Endothelial cell of umbilical vein (primary cell): ENCODE data around the gene SATB2. TPM values are rescaled to one million over a fixed set of nuclear protein-coding genes. Genes with fewer than 3 reads are reported as not detected.

ENCODE experiments used
- BruUV-seq: library from RNA; stranded (reverse); fragments of 400-500 nt; replicated peaks from 2 replicates; lab custom pipeline; 2021; lab: Mats Ljungman, UMichigan
- CTCF ChIA-PET: fragments of 300-600, 350-600 bp; sonication (Branson Sonifier 250); formaldehyde crosslinking; loops from one replicate; lab custom pipeline; 2021; ENCODE audit warnings: antibody characterized with exemption, inconsistent platforms; lab: Charles Lee
- POLR2A ChIA-PET: fragments of 300-600, 350-600 bp; sonication (Branson Sonifier 250); formaldehyde crosslinking; loops from one replicate; lab custom pipeline; 2021; ENCODE audit warnings: antibody characterized with exemption, inconsistent platforms; lab: Charles Lee
- DNase-seq: peaks from one replicate; pipeline ENCODE4 v3.0.0-alpha.2; 2011; ENCODE audit warnings: low read depth, low spot score
- FAIRE-seq: peaks from 2 replicates; lab custom pipeline; 2011; peaks lifted over from hg19 to GRCh38; lab: Jason Lieb, UNC
- H2AFZ ChIP-seq: 2 replicates; pipeline ENCODE4 v1.6.0; 2012; ENCODE audit warnings: low read depth, low read length, control low read depth, inconsistent platforms
- H3K27ac ChIP-seq: 2 replicates; pipeline ENCODE4 v1.5.1; 2011; ENCODE audit warnings: low read depth, mild to moderate bottlenecking, control low read depth, low read length, moderate library complexity; ENCODE audit not compliant: insufficient read depth
- H3K27me3 ChIP-seq, 2 experiments: 2 replicates each; pipeline versions ENCODE4 v1.6.0 to v1.6.1; 2011; ENCODE audit warnings: low read length in 2 of 2, mixed read lengths in 1 of 2; ENCODE audit not compliant: control insufficient read depth in 2 of 2, insufficient read depth in 2 of 2
- H3K36me3 ChIP-seq, 2 experiments: 2 replicates in 1 of 2; 3 replicates in 1 of 2; pipeline ENCODE4 v1.5.1; 2011; ENCODE audit warnings: low read length in 2 of 2, mild to moderate bottlenecking in 1 of 2, moderate library complexity in 1 of 2; ENCODE audit not compliant: control insufficient read depth in 2 of 2, insufficient read depth in 2 of 2; ENCODE audit errors: extremely low read depth in 1 of 2
- H3K4me1 ChIP-seq: 3 replicates; pipeline ENCODE4 v1.5.1; 2011; ENCODE audit warnings: mild to moderate bottlenecking, low read length; ENCODE audit not compliant: control insufficient read depth, insufficient read depth; ENCODE audit errors: extremely low read depth
- H3K4me2 ChIP-seq: 2 replicates; pipeline ENCODE4 v1.6.1; 2011; ENCODE audit warnings: low read length, control low read depth, mixed read lengths; ENCODE audit not compliant: insufficient read depth
- H3K4me3 ChIP-seq, 3 experiments: fragments of 200-600 bp in 1 of 3; sonication (generic), shearing (Covaris generic) in 1 of 3; replicated peaks in 1 of 3; 2 replicates each; pipeline ENCODE4 v1.5.1; 2011 to 2016; ENCODE audit warnings: control low read depth in 3 of 3, low read length in 3 of 3, mild to moderate bottlenecking in 2 of 3, inconsistent platforms in 1 of 3, low read depth in 1 of 3, moderate library complexity in 1 of 3; ENCODE audit not compliant: insufficient read depth in 1 of 3
- H3K79me2 ChIP-seq: 2 replicates; pipeline ENCODE4 v1.6.0; 2012; ENCODE audit warnings: low read length, inconsistent platforms; ENCODE audit not compliant: control insufficient read depth, insufficient read depth
- H3K9ac ChIP-seq: replicated peaks from 2 replicates; pipeline ENCODE3; 2011; ENCODE audit warnings: low read length, control low read depth; ENCODE audit not compliant: insufficient read depth; ENCODE audit errors: extremely low read depth
- H3K9me1 ChIP-seq: replicated peaks from 3 replicates; pipeline ENCODE4 v1.6.0; 2011; ENCODE audit warnings: mild to moderate bottlenecking, low read length; ENCODE audit not compliant: control insufficient read depth, insufficient read depth; ENCODE audit errors: extremely low read depth
- H3K9me3 ChIP-seq: replicated peaks from 2 replicates; pipeline ENCODE4 v1.5.1; 2012; ENCODE audit warnings: low read length, inconsistent platforms; ENCODE audit not compliant: control insufficient read depth, insufficient read depth
- H4K20me1 ChIP-seq: replicated peaks from 2 replicates; pipeline ENCODE3; 2011; ENCODE audit warnings: mild to moderate bottlenecking, low read length; ENCODE audit not compliant: control insufficient read depth, insufficient read depth; ENCODE audit errors: extremely low read depth
- EZH2 ChIP-seq: IDR thresholded peaks from 2 replicates; pipeline ENCODE4 v1.6.1; 2012; ENCODE audit warnings: borderline replicate concordance, low read depth, mild to moderate bottlenecking, moderate library complexity, low read length, inconsistent platforms; ENCODE audit not compliant: severe bottlenecking
- MAX ChIP-seq: IDR thresholded peaks from 2 replicates; pipeline ENCODE4 v1.6.1; 2011; ENCODE audit not compliant: insufficient read depth, insufficient read length
- MYC ChIP-seq: IDR thresholded peaks from one replicate; pipeline ENCODE4 v1.6.1; 2011; ENCODE audit warnings: mild to moderate bottlenecking, low read depth, low read length
- POLR2A ChIP-seq: IDR thresholded peaks from 2 replicates; pipeline ENCODE4 v1.6.1; 2012; ENCODE audit warnings: low read depth, mild to moderate bottlenecking, control low read depth, low read length
- dilution Hi-C: fragments of 300-500 bp; cut with MboI; formaldehyde crosslinking; loops from one replicate; pipeline ENCODE4 v1.15.0; 2019; ENCODE audit warnings: low sequenced_read_pairs; ENCODE audit not compliant: extremely low pct_ligation_motif_present
- intact Hi-C: fragments of 100-400 bp; cut with micrococcal nuclease; formaldehyde crosslinking; loops from one replicate; pipeline ENCODE4 v1.10.0; 2022
- polyA plus RNA-seq, 4 experiments: library from polyadenylated mRNA; depleted of rRNA in 3 of 4; stranded (reverse) in 3 of 4; unstranded in 1 of 4; fragments of >200 nt; gene quantifications; 2 replicates each; pipeline versions ENCODE4 v1.2.1 to v1.2.3, GENCODE V29; 2011 to 2012; ENCODE audit warnings: missing spikeins in 1 of 4
- total RNA-seq: library from RNA; stranded (reverse); gene quantifications from 2 replicates; pipeline ENCODE4 v1.2.3, GENCODE V29; 2021

SATB2 gene
- total and polyA plus RNA-seq, 2 donors (not counting 3 experiments of a cell fraction or from before 2014, with no cell fraction given), result 0.47 to 1.1 TPM

GRCh38 chr2:199468561-199469513, 11.1 kb upstream of the SATB2 start:
- Histone ChIP-seq H3K4me3 (no peak overlapping the region), H3K27ac (no peak overlapping the region), H2AFZ (no peak overlapping the region), H3K9me1 (no peaks in the 10 kb centered on the region), H3K4me2 (no peak overlapping the region), H3K79me2 (no peaks in the 10 kb centered on the region), H4K20me1 (no peaks in the 10 kb centered on the region), H3K9me3 (no peaks in the 10 kb centered on the region), H3K4me1 (no peaks in the 10 kb centered on the region), H3K36me3 (no peaks in the 10 kb centered on the region), H3K9ac (no peak overlapping the region), H3K27me3 (peaks cover 76 to 91% of the 10 kb centered on the region in 2 experiments)
- ChIA-PET POLR2A (no interaction called here), CTCF (interaction anchor here (5.1 kb wide), 1 partner anchor 20 kb away, joined by 36 read pairs; no protein-coding TSS in a partner anchor)
- no peak for TF ChIP-seq MYC
- no peak for TF ChIP-seq POLR2A
- no peak for TF ChIP-seq MAX
- TF ChIP-seq EZH2, result peak; percentile 49
- intact Hi-C loops (loop anchor here (5.0 to 10.0 kb wide), 2 partner anchors 1097 to 1664 kb away; partner anchors contain the start of gene PLCL1), dilution Hi-C loops (no loop called here)
- BruUV-seq, result no TSS peak
- DNase-seq, result no peak
- no peak for FAIRE-seq
